HepG2 (cell line): Measurements from ENCODE around the gene MAP3K4. TPM values are rescaled to one million over a fixed set of nuclear protein-coding genes. Genes with fewer than 3 reads are reported as not detected.

Experiments
- AKAP8 ChIP-seq: sonication (generic); formaldehyde crosslinking; IDR thresholded peaks from 2 replicates; pipeline ENCODE4 v1.5.1; 2020; ENCODE audit warnings: mild to moderate bottlenecking, missing genetic modification reagents
- CHD2 ChIP-seq: IDR thresholded peaks from 2 replicates; pipeline ENCODE4 v1.6.1; 2011; ENCODE audit warnings: low read depth, low read length, improper control_type of control experiment
- HDAC1 ChIP-seq: sonication (generic); formaldehyde crosslinking; IDR thresholded peaks from 2 replicates; pipeline ENCODE4 v1.5.1; 2020; ENCODE audit warnings: mild to moderate bottlenecking, missing genetic modification reagents
- HDAC2 ChIP-seq: sonication (generic); formaldehyde crosslinking; IDR thresholded peaks from 2 replicates; pipeline ENCODE4 v1.4.0; 2020; ENCODE audit warnings: missing genetic modification reagents
- IKZF5 ChIP-seq: IDR thresholded peaks from 2 replicates; pipeline ENCODE4 v1.6.1; 2018; ENCODE audit warnings: missing genetic modification reagents, mild to moderate bottlenecking, missing compliant biosample characterization
- ISX ChIP-seq: sonication (generic); formaldehyde crosslinking; conservative IDR thresholded peaks from 2 replicates; pipeline ENCODE4 v1.5.0; 2020; ENCODE audit warnings: missing genetic modification reagents
- MTA1 ChIP-seq: sonication (generic); formaldehyde crosslinking; IDR thresholded peaks from 2 replicates; pipeline ENCODE4 v1.4.0; 2020; ENCODE audit warnings: missing genetic modification reagents, mild to moderate bottlenecking, borderline replicate concordance
- NBN ChIP-seq: fragments of 450-650 bp; conservative IDR thresholded peaks from 2 replicates; pipeline ENCODE4 v1.6.1; 2017
- NR2F2 ChIP-seq: IDR thresholded peaks from 2 replicates; pipeline ENCODE4 v1.6.1; 2012; ENCODE audit warnings: low read depth, inconsistent platforms, borderline replicate concordance
- RBM39 ChIP-seq: fragments of 200-400 bp; formaldehyde crosslinking; IDR thresholded peaks from one replicate; pipeline ENCODE4 v1.6.1; 2018; ENCODE audit warnings: antibody characterized with exemption, mild to moderate bottlenecking, low read depth, low read length; ENCODE audit not compliant: poor library complexity, severe bottlenecking
- SETDB1 ChIP-seq: sonication (generic); formaldehyde crosslinking; IDR thresholded peaks from 2 replicates; pipeline ENCODE4 v1.5.1; 2020; ENCODE audit warnings: missing genetic modification reagents, mild to moderate bottlenecking, borderline replicate concordance
- SMYD3 ChIP-seq: sonication (generic); formaldehyde crosslinking; IDR thresholded peaks from 2 replicates; pipeline ENCODE4 v1.8.1; 2023; ENCODE audit warnings: mild to moderate bottlenecking, missing genetic modification reagents
- YY1 ChIP-seq: IDR thresholded peaks from 2 replicates; pipeline ENCODE4 v1.6.1; 2011; ENCODE audit warnings: low read length, low read depth, moderate library complexity, mild to moderate bottlenecking; ENCODE audit not compliant: insufficient read depth, insufficient replicate concordance
- ZFX ChIP-seq: sonication (generic); formaldehyde crosslinking; IDR thresholded peaks from 2 replicates; pipeline ENCODE4 v1.4.0; 2020; ENCODE audit warnings: mild to moderate bottlenecking, low read depth, missing genetic modification reagents, moderate library complexity
- ZFY ChIP-seq: sonication (generic); formaldehyde crosslinking; IDR thresholded peaks from 2 replicates; pipeline ENCODE4 v1.4.0; 2020; ENCODE audit warnings: missing genetic modification reagents
- ZHX1 ChIP-seq: sonication (generic); formaldehyde crosslinking; IDR thresholded peaks from 2 replicates; pipeline ENCODE4 v1.8.1; 2022; ENCODE audit warnings: low read depth, mild to moderate bottlenecking, missing genetic modification reagents
- ZKSCAN1 ChIP-seq: fragments of 150-350 bp; IDR thresholded peaks from 2 replicates; pipeline ENCODE4 v1.6.1; 2014; ENCODE audit warnings: low read length
- ZNF143 ChIP-seq: sonication (generic); formaldehyde crosslinking; IDR thresholded peaks from 2 replicates; pipeline ENCODE4 v1.4.0; 2020; ENCODE audit warnings: missing genetic modification reagents
- ZNF333 ChIP-seq: sonication (generic); formaldehyde crosslinking; IDR thresholded peaks from 2 replicates; pipeline ENCODE4 v1.4.0; 2020; ENCODE audit warnings: mild to moderate bottlenecking, missing genetic modification reagents, borderline replicate concordance
- ZNF446 ChIP-seq: sonication (generic); formaldehyde crosslinking; IDR thresholded peaks from 2 replicates; pipeline ENCODE4 v1.5.0; 2020; ENCODE audit warnings: mild to moderate bottlenecking, missing genetic modification reagents
- ZNF451 ChIP-seq: sonication (generic); formaldehyde crosslinking; IDR thresholded peaks from 2 replicates; pipeline ENCODE4 v1.5.0; 2020; ENCODE audit warnings: mild to moderate bottlenecking, missing genetic modification reagents
- ZNF747 ChIP-seq: sonication (generic); formaldehyde crosslinking; IDR thresholded peaks from 2 replicates; pipeline ENCODE4 v1.8.1; 2023; ENCODE audit warnings: missing genetic modification reagents, mild to moderate bottlenecking, borderline replicate concordance
- polyA plus RNA-seq, 8 experiments: library from polyadenylated mRNA; depleted of rRNA in 3 of 8; stranded (reverse) in 7 of 8; unstranded in 1 of 8; fragments of >200 nt; fragmentation: Illumina TruSeq in 4 of 8; extraction: Trizol in 4 of 8; gene quantifications; 2 replicates each; pipeline versions ENCODE4 v1.2.1 to v1.2.3, GENCODE V29; 2011 to 2016; ENCODE audit warnings: low read depth in 4 of 8, missing spikeins in 1 of 8, mixed read lengths in 1 of 8; ENCODE audit not compliant: insufficient read depth in 1 of 8
- total RNA-seq, 5 experiments: library from RNA; depleted of rRNA; stranded (reverse); fragments of >200 nt; fragmentation: Illumina TruSeq; extraction: Trizol; gene quantifications; 2 replicates each; pipeline ENCODE4 v1.2.3, GENCODE V29; 2016; ENCODE audit warnings: low read depth in 1 of 5
- TF ChIP-seq, protein P1 (sequence below): sonication (generic); formaldehyde crosslinking; IDR thresholded peaks from 2 replicates; pipeline ENCODE4 v1.4.0; 2020; ENCODE audit warnings: low read depth, mild to moderate bottlenecking, missing genetic modification reagents
- TF ChIP-seq, protein P2 (sequence below): IDR thresholded peaks from 2 replicates; pipeline ENCODE4 v1.6.1; 2016; ENCODE audit warnings: low read depth, control low read depth

Gene MAP3K4
- total and polyA plus RNA-seq, 2 of the 13 experiments (the other 11 are each of a cell fraction or from before 2014, with no cell fraction given): 12.9 to 33.6 TPM

- peak; percentile 70 for TF ChIP-seq ZNF143 (CRISPR knock-in tag)
- peak; percentile 85 for TF ChIP-seq ZFY (CRISPR knock-in tag)
- TF ChIP-seq, protein P1, sequence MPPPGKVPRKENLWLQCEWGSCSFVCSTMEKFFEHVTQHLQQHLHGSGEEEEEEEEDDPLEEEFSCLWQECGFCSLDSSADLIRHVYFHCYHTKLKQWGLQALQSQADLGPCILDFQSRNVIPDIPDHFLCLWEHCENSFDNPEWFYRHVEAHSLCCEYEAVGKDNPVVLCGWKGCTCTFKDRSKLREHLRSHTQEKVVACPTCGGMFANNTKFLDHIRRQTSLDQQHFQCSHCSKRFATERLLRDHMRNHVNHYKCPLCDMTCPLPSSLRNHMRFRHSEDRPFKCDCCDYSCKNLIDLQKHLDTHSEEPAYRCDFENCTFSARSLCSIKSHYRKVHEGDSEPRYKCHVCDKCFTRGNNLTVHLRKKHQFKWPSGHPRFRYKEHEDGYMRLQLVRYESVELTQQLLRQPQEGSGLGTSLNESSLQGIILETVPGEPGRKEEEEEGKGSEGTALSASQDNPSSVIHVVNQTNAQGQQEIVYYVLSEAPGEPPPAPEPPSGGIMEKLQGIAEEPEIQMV (CRISPR knock-in tag): no peak
- TF ChIP-seq MTA1: peak; percentile 85; the same call in 1 of the 2 replicates
- TF ChIP-seq HDAC2: no peak; the same call in 1 of the 2 replicates
- TF ChIP-seq ZNF446 (CRISPR knock-in tag): peak; percentile 27; the same call in 1 of the 2 replicates
- TF ChIP-seq RBM39: peak; percentile 91
- TF ChIP-seq AKAP8: peak; percentile 88
- no peak for TF ChIP-seq NR2F2
- TF ChIP-seq YY1: peak; percentile 99
- TF ChIP-seq, protein P2, sequence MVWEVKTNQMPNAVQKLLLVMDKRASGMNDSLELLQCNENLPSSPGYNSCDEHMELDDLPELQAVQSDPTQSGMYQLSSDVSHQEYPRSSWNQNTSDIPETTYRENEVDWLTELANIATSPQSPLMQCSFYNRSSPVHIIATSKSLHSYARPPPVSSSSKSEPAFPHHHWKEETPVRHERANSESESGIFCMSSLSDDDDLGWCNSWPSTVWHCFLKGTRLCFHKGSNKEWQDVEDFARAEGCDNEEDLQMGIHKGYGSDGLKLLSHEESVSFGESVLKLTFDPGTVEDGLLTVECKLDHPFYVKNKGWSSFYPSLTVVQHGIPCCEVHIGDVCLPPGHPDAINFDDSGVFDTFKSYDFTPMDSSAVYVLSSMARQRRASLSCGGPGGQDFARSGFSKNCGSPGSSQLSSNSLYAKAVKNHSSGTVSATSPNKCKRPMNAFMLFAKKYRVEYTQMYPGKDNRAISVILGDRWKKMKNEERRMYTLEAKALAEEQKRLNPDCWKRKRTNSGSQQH (CRISPR knock-in tag): no peak
- TF ChIP-seq ZKSCAN1: 0 out of 2 replicates have a peak, but pooled peaks have one; percentile 22
- TF ChIP-seq CHD2: no peak
- no peak for TF ChIP-seq SMYD3 (CRISPR knock-in tag)
- TF ChIP-seq ZFX (CRISPR knock-in tag): peak; percentile 84; the same call in 1 of the 2 replicates
- peak; percentile 88 for TF ChIP-seq ZHX1 (CRISPR knock-in tag)
- peak; percentile 60; the same call in 1 of the 2 replicates for TF ChIP-seq IKZF5 (CRISPR knock-in tag)
- no peak for TF ChIP-seq SETDB1 (CRISPR knock-in tag)
- TF ChIP-seq ZNF333 (CRISPR knock-in tag): peak; percentile 8
- peak; percentile 72 for TF ChIP-seq HDAC1 (CRISPR knock-in tag)
- TF ChIP-seq ISX (CRISPR knock-in tag): 0 out of 2 replicates have a peak, but pooled peaks have one; percentile 72
- peak; percentile 91 for TF ChIP-seq ZNF451
- TF ChIP-seq NBN: no peak
- TF ChIP-seq ZNF747 (CRISPR knock-in tag): peak; percentile 35; the same call in 1 of the 2 replicates
Observed at GRCh38 chr6:160991406-160992060, at the start of gene MAP3K4 (continued).
